Stimulated activated CD8-positive, alpha-beta memory T cell treated with anti-CD3 and anti-CD28 coated beads, Interleukin-15, amount 100 ng/mL, for 1 hour (primary cell): ENCODE data around the gene OCA2.

Source experiments
- DNase-seq: peaks from one replicate; pipeline ENCODE4 v3.0.0-alpha.2; 2020; ENCODE audit warnings: low read depth

The OCA2 gene

GRCh38 chr15:28078191-28078719 lies 20.9 kb downstream of the OCA2 start:
- DNase-seq = no peak

- no peak for DNase-seq
Observed at GRCh38 chr15:28075573-28075972, 23.5 kb downstream of the OCA2 start.

- DNase-seq = no peak
Observed at GRCh38 chr15:28068930-28069329, 30.2 kb downstream of the OCA2 start.

- no peak for DNase-seq
Observed at GRCh38 chr15:28066231-28066630, 32.9 kb downstream of the OCA2 start.

- no peak for DNase-seq
Observed at GRCh38 chr15:28060005-28060404, 39.1 kb downstream of the OCA2 start.

- DNase-seq = no peak
Observed at GRCh38 chr15:28058082-28058481, 41.0 kb downstream of the OCA2 start.

- DNase-seq = no peak
Observed at GRCh38 chr15:28051955-28052633, 47.0 kb downstream of the OCA2 start.

- DNase-seq = no peak
Observed at GRCh38 chr15:28049581-28049980, 49.5 kb downstream of the OCA2 start.

GRCh38 chr15:28047277-28047676 lies 51.8 kb downstream of the OCA2 start:
- no peak for DNase-seq

- DNase-seq = no peak
Observed at GRCh38 chr15:28044121-28044672, 54.9 kb downstream of the OCA2 start.

GRCh38 chr15:28043691-28044091 lies 55.4 kb downstream of the OCA2 start:
- DNase-seq = no peak

GRCh38 chr15:28037969-28038590 lies 61.0 kb downstream of the OCA2 start:
- no peak for DNase-seq

- DNase-seq = no peak
Observed at GRCh38 chr15:28033443-28033842, 65.7 kb downstream of the OCA2 start.

GRCh38 chr15:28030801-28031200 lies 68.3 kb downstream of the OCA2 start:
- DNase-seq = no peak

- no peak for DNase-seq
Observed at GRCh38 chr15:28027714-28028076, 71.4 kb downstream of the OCA2 start.

- DNase-seq = no peak
Observed at GRCh38 chr15:28026764-28027713, 72.1 kb downstream of the OCA2 start.

GRCh38 chr15:28026221-28026620 lies 72.9 kb downstream of the OCA2 start:
- no peak for DNase-seq

GRCh38 chr15:28025413-28025812 lies 73.7 kb downstream of the OCA2 start:
- no peak for DNase-seq

GRCh38 chr15:28024889-28025250 lies 74.2 kb downstream of the OCA2 start:
- DNase-seq = no peak

- DNase-seq = no peak
Observed at GRCh38 chr15:28023933-28024888, 74.9 kb downstream of the OCA2 start.

- no peak for DNase-seq
Observed at GRCh38 chr15:28023422-28023821, 75.7 kb downstream of the OCA2 start.
